GM21447 (cell line): ENCODE measurements around the gene GAGE12H.
"Not testable (repeated sequence)": the region's sequence is repeated elsewhere in the genome, so short reads cannot be mapped to it uniquely, and the experiment has no call there.

ENCODE experiments used
- ATAC-seq: cut with Tn5 transposase; IDR thresholded peaks from one replicate; pipeline ENCODE4 v1.9.1; 2021; ENCODE audit not compliant: unreplicated experiment

Gene GAGE12H

GRCh38 chrX:49579649-49580048 lies at the start of gene GAGE12H:
Gene GAGE12H (plus strand): TSS chrX:49579949. CDS start chrX:49581104, 1,155 bp downstream.
- not testable (repeated sequence) for ATAC-seq

GRCh38 chrX:49531877-49532276 lies 47.9 kb upstream of the GAGE12H start, which contains the start of gene GAGE12C:
Gene GAGE12C (plus strand): TSS chrX:49532177. CDS start chrX:49533332, 1,155 bp downstream.
- not testable (repeated sequence) for ATAC-seq

GRCh38 chrX:49541433-49541832 lies 38.3 kb upstream of the GAGE12H start, which contains the start of gene GAGE12D:
Gene GAGE12D (plus strand): TSS chrX:49541733. CDS start chrX:49542888, 1,155 bp downstream.
- not testable (repeated sequence) for ATAC-seq

GRCh38 chrX:49550989-49551388 lies 28.8 kb upstream of the GAGE12H start, which contains the start of gene GAGE12E:
Gene GAGE12E (plus strand): TSS chrX:49551289. CDS start chrX:49552444, 1,155 bp downstream.
- ATAC-seq: not testable (repeated sequence)

GRCh38 chrX:49560542-49560941 lies 19.2 kb upstream of the GAGE12H start, which contains the start of gene GAGE12F:
Gene GAGE12F (plus strand): TSS chrX:49560842. CDS start chrX:49561997, 1,155 bp downstream.
- ATAC-seq: not testable (repeated sequence)

GRCh38 chrX:49568728-49569127 lies 11.0 kb upstream of the GAGE12H start:
- not testable (repeated sequence) for ATAC-seq

DNA sequence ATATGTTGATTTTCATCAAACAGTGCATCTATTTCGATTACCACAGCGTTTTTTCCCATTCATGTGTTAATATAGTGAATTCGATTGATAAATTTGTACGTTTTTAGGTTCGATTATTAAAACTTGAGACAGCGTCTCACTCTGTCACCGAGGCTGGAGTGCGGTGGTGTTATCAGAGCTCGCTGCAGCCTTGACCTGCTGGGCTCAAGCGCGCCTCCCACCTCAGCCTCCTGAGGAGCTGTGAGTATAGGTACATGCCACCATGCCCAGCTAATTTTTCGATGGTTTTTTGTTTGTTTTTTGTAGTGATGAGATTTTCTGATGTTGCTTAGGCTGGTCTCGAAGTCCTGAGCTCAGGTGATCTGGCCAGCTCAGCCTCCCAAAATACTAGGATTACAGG lies 10.6 kb upstream of the GAGE12H start:
- not testable (repeated sequence) for ATAC-seq

DNA sequence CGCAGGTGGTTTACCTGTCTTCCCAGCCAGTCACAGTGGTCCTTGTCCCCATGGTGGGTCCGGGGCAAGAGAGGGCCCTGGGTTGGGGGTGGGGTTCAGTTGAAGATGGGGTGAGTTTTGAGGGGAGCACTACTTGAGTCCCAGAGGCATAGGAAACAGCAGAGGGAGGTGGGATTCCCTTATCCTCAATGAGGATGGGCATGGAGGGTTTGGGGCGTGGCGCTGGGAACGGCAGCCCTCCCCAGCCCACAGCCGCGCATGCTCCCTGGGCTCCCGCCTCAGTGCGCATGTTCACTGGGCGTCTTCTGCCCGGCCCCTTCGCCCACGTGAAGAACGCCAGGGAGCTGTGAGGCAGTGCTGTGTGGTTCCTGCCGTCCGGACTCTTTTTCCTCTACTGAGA lies 9.6 kb upstream of the GAGE12H start, which contains the start of gene GAGE12G:
Gene GAGE12G, plus strand, starts transcription at position 301 of the 400 bp plus-strand sequence. CDS start 1,155 bp downstream, outside the sequence.
- ATAC-seq: not testable (repeated sequence)

GRCh38 chrX:49589196-49589595 lies 9.4 kb downstream of the GAGE12H start, which contains the start of gene GAGE2A:
Gene GAGE2A (plus strand): TSS chrX:49589496. CDS start chrX:49590651, 1,155 bp downstream.
- ATAC-seq: not testable (repeated sequence)

GRCh38 chrX:49589769-49590478 lies 10.2 kb downstream of the GAGE12H start:
- not testable (repeated sequence) for ATAC-seq

DNA sequence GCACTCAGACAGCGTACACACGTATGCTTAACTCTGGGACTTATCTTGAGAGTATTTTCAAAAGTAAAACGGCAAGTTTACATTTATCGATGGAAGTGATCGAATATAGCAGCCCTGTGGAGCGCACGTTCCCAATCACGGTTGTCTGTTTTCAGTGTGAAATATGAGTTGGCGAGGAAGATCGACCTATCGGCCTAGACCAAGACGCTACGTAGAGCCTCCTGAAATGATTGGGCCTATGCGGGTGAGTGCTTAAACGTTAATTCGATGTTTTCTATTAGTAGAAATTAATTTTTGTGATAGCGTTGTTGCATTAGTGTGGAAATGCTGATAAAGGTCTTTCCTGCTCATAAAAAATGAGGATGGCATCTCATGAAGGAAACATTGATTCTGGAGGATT lies 10.7 kb downstream of the GAGE12H start:
- not testable (repeated sequence) for ATAC-seq

DNA sequence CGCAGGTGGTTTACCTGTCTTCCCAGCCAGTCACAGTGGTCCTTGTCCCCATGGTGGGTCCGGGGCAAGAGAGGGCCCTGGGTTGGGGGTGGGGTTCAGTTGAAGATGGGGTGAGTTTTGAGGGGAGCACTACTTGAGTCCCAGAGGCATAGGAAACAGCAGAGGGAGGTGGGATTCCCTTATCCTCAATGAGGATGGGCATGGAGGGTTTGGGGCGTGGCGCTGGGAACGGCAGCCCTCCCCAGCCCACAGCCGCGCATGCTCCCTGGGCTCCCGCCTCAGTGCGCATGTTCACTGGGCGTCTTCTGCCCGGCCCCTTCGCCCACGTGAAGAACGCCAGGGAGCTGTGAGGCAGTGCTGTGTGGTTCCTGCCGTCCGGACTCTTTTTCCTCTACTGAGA lies 19.0 kb downstream of the GAGE12H start, which contains the start of gene GAGE1:
Gene GAGE1, plus strand, starts transcription at position 301 of the 400 bp plus-strand sequence. CDS start 1,155 bp downstream, outside the sequence.
- not testable (repeated sequence) for ATAC-seq

DNA sequence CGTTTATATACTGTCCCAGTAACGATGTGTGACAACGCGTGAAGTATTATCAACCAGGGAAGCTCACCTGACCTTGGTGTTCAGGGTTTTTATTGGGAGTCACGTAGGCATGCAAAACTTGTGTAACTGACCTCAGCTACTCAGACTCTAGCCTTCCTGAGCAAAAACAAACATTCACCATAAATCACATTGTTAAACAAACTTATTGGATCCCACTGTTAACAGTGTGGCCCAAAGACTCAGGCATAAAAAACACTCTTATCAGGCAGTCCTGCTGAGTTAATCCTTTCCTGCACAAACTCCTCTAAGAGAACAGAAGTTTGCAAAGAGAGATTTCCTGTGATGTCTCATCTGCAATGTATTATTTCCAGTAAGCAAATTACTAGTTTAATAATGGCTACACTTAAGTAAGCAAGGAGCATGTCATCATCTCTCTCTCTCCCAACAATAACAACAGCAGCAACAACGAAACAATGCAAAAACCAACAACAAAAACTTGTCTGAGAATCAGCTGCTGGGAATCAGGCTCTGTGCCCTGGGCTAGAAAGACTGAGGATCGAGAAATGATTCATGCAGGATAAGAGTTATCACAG lies 31.1 kb downstream of the GAGE12H start:
- no peak for ATAC-seq

- no peak for ATAC-seq
Measured at GRCh38 chrX:49618574-49618973, 38.8 kb downstream of the GAGE12H start.

DNA sequence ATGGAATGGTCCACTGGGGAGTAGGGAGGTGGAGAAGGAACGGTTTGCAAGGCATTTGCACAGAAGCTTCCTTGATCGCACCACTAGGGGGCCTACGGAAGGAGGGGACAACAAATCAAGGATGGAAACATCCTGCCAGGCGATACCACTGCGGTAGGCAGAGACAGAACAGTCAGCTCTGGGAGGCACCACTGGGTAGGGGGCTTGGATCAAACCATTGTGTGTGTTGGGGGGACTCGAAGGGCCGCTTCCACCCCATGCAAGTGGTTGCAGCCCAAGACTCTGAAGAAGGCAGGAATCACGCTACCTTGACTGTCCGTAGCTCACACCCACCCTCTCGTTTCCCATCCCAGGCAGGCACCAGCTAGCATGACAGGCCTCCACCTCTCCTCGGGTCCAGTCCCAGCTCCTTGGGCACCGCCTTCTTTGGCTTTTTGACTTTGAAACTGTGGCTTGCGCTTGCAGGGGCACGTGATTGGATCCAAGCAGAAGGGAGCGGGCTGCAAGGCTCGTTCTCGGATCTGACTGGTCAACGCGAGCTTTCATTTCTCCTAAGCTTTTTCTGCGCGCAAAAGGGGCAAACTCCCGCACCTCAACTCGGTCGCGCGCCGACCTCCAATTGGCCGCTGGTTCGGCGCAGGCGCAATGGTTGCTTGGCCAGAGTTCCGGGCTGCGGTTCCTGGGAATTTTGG lies 47.5 kb downstream of the GAGE12H start:
- no peak for ATAC-seq
